GM18873 (cell line): Measurements from ENCODE around the gene GULP1.

Source experiments
- ATAC-seq: cut with Tn5 transposase; IDR thresholded peaks from one replicate; pipeline ENCODE4 v1.9.1; 2021; ENCODE audit warnings: mild to moderate bottlenecking, moderate library complexity, moderate number of reproducible peaks; ENCODE audit not compliant: unreplicated experiment, low FRiP score

GULP1 gene

DNA sequence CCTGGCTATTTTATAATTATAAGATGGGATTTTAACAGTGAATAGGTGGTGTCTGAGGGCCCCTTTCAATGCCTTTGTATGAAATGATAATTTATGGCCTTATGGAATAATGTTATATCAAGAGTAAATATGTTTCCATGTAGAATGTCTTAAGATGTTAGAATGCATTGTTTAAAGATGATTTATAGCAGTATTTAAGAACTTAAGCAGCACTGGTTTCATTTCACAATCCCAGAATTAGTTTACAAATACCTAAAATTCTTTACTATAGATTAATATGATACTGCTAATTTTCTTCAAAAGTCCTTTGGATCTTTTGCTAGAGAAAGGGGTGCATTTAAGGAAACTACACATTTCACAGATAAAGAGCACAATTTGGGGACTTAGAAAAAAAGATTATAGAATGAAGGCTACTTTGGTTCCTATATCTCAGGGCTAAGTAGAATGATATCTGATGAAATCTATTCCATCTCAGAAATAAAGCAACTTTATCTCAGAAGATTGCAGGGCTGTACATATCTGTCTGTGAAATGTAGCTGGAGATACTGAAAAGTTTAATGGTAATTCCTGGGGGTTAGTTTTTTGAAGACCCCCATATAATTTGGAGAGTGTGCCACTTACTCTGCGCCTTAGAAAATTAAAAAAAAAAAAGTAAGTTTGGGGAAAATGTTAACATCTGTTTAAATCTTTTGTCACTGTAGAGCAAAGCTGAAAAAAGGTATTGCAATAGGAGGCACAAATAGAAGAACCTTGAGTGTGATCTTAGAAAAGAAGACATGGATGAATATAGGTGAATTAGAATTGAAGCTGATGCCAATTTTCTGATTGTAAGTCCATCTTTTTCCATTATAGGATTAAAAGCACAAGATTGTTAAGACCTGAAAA lies 123.4 kb downstream of the GULP1 start:
- no peak for ATAC-seq

DNA sequence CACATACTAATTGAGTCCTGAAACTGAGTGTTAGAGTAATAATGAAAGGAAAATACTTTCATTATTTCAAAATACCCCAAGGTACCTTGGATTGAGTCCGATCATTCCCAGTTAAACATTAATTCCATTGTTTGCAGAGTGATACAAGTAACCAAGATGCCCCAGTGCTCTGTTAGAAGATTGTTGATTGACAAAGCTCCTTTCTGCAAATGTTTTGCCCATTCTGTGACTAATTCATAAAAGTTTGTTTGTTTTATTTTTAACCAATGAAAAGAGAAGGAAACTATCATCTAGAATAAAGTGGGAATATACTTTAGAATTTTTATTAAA lies 124.0 kb downstream of the GULP1 start:
- ATAC-seq: no peak

DNA sequence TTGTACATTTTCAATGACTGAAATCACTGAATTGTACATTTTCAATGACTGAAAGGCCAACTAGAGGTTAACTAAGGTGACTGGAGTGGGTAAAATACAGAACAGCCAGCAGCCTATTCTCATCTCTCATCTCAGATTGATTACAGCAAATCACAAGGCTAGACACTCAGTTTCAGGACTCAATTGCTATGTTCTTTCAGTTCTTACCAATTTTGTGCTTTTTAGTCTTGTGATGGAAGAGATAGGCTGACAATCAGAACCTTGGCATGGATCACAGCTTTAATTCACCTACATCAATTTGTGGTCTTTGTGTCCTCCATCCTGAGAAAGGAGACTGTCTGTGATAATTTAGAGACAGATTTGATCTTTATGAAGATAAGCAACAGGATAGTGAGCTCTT lies 124.7 kb downstream of the GULP1 start:
- no peak for ATAC-seq

DNA sequence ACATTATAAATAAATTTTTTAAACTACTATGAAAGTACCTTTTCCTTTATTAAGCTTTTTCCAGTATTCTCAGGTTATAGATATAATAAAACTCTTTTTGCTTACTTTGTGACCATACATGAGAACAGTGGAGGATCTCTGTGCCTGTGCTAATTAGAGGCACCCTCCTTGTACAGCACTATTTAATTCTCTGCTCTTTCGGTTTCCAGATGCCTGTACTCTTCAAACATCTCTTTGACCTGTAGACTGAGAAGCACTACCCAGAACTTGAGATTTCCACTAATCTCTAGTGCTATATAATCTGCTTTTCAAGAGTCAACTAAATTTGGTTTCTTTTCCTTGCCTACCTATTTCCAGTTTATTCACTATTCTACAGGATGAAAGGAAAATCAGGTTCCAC lies 131.1 kb downstream of the GULP1 start:
- ATAC-seq: no peak

DNA sequence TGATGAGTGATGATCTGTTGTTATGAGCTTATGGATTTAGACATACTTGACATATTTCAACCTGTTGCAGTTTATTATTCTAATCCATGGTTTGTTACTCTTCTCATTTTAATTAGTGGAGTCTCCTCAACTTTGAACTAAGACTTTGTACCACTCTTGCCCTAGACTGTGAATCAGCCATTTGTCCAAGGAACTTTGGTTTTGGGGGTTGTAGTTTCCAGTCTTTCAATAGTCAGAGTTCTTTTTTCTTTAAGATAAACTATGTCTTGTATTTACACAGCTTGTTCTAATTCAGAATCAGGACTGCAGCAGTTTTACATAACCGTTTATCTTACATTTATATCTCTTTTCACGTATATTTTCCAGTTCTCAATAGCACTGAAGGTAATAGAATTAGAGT lies 133.6 kb downstream of the GULP1 start:
- no peak for ATAC-seq

DNA sequence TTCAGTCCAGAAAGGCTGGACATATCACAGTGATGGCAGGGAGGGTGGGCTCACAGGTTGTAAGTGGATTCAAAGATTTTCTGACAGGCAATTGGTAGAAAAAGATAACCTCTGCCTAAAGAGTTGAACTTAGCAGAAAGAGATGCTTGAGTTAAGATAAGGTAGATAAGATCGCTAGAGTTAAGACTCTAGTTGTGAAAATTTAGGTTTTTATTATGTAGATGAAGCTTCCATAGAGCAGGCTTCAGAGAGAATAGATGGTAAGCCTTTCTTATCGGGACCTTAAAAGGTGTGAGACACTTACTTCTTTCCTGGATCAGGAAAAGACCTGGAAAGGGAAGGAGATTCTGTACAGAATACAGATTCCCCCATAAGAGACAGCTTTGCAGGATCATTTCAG lies 134.4 kb downstream of the GULP1 start:
- no peak for ATAC-seq

DNA sequence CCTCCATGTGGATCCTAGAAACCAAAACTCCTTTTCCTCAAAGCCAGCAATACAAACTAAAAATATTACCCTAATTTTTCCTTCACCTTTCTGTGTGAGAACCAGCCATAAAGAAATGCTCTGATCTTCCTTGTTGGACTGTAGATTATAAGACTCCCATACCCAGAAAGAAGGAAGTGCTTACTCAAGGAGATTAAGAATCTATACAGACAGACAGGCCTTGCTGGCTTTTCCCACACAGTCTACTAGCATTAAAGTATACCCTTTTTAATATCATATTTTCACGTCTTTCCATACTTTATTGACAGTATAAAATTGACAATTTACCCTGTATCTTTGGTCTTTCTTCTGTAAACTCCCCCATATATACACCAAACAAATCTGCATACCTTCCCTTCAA lies 139.0 kb downstream of the GULP1 start:
- ATAC-seq: no peak

DNA sequence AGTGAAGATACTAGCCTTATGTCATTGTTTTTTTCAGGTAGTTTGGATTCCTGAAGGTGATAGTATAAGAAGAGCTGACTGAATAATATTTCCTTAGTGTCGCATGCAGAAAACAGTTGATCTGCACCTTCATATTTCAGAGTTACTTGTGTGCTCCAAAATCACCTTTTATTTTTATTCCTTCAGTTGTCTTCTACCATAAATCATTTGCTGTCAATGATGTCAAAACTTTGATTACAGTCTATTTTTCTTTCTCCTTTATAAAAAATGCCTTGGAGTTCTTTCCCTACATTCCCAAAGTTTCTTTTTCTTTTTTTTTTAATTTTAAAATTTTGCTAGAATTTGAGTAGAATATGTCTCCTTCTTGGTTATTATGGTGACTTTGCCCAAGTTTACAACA lies 142.3 kb downstream of the GULP1 start:
- no peak for ATAC-seq

DNA sequence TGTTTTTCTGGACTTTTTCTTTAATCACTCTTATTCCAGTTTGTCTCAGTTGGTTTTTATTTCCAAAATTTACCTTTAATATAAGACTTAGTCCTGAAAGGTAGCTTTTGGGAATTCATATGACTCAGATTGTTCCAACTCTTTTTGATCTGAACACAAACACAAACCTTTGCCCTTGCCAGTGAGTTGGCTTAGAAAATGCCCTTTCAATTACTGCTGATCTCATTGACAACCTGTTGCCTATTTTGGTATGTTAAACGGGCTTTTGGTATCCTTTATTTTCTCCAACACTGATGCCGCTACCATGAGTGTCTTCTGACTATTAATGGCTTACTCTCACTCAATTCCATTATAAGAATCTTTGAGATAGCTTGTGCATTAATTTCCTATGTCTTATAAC lies 143.4 kb downstream of the GULP1 start:
- no peak for ATAC-seq

DNA sequence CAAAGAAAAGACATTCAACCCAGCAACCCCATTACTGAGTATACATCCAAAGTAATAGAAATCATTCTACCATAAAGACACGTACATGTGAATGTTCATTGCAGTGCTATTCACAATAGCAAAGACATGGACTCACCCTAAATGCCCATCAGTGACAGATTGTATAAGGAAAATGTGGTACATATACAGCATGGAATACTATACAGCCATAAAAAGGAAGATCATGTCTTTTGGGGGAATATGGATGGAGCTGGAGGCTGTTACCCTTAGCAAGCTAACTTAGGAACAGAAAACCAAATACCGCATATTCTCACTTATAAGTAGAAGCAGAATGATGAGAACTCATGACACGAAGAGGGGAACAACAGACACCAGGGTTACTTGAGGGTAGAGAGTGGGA lies 145.9 kb downstream of the GULP1 start:
- no peak for ATAC-seq

DNA sequence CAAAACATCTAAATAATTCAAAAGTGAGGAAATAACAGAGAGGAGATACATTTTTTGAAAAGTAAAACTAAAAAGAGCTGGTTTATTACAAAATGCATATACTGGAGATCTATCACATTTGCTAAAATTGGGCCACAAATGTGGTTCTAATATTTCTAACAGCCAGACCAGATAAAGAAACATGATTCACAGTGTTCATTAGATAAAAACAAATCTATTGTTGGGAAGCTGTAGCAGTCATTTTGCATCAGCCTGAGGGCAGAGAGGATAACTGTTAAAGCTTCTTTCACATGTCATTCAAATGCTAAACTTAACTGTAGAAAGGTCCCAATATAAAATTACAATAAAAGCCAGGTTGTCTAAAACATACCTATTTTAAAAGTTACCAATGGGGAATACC lies 148.3 kb downstream of the GULP1 start:
- ATAC-seq: no peak

DNA sequence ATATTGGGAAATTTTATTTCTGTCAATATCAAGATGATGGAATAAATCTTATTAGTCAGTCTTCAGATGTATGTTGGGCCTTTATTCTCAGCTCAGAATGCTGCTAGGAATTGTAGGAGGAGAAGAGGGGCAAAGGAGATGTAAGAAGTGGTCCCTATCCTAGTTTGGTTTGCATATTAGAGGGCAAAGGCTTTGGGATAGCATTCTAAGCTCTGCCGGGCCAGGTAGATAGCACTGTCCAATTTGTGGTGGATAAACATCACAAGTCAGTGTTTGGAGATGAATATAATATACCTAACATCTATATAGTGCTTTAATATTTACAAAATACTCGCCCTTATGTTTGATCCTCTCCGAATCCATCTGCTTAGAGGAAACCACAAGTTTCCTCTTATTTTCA lies 149.2 kb downstream of the GULP1 start:
- ATAC-seq: no peak

DNA sequence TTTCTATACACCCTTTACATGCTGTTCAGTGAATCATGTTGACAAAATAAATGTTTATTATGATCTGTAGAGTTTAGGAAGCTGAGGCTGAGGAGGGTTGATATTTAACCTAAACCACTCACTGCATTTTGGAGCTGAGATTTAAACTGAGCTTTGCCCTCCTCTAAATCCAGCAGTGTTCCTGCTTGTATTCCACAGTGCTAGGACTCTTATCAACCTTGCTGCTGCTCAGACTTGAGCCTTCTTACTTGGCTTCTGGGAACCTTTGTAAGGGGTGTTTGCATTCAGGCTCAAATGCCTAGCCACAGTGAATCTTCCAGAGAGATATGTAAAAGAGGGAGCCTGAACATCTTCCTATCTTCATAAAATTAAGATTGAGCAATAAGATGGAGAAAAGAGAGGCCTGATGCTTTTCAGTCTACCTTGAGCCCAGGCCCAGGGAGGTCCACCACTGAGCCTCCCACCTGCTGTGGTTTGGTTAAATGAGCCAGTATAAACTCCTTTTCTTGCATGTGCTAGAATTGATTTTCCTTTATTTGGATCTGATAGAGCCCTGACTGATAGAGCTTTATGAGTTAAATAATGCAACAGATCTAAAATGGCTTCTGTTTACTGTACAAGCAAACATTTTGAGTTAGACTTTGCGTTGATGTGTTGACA lies 149.7 kb downstream of the GULP1 start:
- ATAC-seq: no peak

DNA sequence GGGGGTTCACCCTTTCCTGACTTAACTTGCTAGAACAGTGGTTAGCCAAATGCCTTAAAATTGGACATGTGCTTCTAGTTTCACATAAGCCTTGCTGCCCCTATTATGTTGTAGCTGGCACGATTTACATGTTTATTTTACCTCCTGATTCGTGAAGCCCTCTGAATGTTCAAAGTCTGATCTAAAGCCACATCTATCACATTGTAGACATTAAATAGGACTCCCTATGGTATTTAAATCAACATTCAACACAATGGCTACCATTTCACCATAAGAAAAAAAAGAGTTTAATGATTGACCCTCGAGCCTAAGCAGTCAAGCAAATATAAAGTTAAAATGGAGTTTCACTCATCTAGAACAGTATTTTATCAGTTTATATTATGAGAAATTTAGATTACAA lies 151.5 kb downstream of the GULP1 start:
- no peak for ATAC-seq

DNA sequence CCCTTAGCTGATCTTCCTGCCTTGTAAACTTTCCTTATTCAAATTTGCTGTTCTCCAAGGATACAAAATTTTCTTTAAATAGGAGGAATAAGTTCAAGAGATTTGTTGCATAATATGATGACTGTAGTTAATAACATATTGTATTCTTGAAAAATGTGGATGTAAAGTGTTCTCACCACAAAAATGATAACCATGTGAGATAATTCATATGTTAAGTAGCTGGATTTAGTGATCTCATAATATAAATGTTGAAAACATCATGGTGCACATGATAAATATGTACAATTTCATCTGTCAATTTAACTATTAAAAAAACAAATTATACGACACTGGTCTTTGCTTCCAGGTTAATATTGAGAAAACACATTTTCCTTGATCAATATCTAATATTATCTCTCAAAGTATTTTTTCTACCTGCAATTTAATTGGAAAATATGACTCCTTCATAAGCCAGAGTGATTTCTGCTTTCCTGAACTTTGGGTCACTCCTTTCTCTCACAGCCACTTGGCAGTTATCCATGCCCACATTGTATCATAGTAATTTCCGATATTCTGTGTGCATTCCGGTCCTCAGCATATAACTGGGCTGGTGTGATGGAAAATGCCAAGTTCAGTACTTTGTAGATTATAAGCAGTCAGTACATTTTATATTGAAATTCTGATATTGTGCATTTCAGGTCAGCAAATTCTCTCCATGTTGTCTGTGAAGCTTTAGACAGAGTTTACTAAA lies 152.6 kb downstream of the GULP1 start:
- ATAC-seq: no peak

DNA sequence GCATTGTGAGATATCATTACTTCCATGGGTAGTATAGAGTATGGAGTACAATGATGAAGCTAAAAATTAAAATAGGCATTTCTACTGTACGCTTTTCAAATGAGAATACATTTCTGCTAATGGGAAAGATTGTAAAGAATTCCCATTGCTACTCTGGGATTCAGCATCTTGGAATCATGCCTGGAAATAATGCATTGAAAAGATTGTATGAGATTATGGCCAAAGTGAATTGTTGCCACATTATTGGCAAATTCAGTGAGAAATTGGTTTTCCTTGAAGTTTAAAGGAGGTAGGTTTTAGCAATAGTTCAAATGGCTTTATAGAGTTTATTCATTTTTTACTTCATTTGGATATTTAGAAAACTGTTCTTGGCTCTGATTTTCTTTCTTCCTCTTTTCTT lies 157.9 kb downstream of the GULP1 start:
- ATAC-seq: no peak

DNA sequence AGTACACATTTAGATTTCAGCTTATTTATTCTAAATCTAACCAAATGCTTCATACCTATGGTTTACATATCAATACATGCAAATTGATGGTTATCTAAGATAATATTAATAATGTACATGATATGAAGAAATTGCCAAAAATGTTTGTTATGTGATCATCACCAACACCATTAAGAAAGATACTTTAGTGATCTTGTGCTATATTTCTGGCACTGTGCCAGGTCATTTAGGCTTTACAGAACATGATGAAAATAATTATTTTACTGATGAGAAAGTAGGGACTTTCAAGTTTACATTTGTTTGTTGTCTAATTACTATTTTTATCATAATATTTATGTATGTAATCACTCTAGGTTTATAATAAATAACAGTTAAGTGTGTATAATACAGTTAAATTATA lies 158.3 kb downstream of the GULP1 start:
- ATAC-seq: no peak

DNA sequence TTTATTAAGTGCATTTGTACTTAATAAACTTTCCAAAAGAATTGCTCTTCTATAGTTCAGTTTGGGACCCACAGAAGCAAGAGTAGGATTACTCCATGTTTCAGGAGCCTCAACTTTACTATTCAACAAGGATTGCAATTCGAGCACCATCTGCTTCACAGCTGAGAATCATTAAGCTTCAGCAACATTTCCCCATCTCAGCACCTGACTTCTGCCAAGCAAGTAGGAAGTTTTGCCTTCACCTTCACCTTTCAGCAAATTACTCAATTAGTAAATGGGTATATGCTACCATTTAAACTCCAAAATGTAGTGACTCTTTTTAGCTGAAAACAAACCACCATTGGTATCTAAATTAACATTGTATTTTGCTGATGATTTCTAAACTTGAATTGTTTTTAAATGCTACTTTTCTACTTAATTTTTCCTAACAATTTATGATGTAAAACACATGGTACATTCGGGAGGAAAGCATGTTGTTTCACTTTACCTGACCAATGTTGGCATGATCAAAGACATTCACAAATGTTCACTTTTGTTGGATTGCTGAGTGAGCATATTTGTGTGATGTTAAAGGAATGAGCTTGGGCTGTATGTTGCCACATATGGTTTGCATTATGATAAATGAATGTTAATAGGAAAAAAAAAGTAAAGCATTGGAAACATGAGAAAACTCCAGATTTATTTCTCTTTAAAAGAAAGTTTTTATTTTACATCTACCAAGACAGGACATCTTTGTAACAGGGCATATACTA lies 159.2 kb downstream of the GULP1 start:
- ATAC-seq: no peak

DNA sequence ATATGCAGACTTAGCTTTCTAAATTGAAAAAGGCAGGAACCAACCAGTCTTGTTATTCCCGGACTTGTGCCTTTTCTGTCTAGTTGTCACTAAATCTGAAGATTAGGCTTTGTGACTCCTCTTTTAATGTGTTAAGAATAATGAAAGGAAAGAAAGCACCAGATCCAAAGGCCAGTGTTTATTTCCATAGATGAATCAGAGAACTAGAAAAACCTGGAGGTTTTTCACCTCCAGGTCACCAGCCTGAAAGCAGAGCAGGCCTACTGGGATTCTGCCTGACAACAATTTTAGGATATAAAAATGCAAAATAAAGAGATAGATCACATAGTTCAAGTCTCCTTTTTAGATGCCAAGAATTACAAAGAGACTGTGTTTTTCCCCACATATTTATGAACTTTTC lies 160.4 kb downstream of the GULP1 start:
- ATAC-seq: no peak

DNA sequence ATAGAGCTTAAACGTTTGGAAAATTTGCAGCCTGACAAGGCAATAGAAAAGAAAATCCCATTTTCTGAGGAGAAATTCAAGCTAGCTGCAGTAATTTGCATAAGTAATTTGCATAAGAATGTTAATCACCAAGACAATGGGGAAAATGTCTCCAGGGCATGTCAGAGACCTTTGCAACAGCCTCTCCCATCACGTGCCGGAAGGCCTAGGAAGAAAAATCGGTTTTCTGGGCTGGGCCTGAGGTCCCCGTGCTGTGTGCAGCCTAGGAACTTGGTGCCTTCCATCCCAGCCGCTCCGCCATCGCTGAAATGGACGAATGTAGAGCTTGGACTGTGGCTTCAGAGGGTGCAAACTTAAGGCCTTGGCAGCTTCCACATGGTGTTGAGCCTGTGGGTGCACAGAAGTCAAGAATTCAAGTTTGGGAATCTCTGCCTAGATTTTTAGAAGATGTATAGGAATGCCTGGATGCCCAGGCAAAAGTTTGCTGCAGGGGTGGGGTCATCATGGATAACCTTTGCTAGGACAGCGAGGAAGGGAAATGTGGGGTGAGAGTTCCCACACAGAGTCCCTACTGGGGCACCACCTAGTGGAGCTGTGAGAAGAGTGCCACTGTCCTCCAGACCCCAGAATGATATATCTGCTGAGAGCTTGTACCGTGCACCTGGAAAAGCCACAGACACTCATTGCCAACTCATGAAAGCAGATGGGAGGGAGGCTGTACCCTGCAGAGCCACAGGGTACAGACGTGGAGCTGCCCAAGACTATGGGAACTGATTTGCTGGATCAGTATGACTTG lies 164.6 kb downstream of the GULP1 start:
- no peak for ATAC-seq
